Progenitor cell of endocrine pancreas (in vitro differentiated cells): ENCODE measurements around the gene CXCL5. TPM values are rescaled to one million over a fixed set of nuclear protein-coding genes. Genes with fewer than 3 reads are reported as not detected.

Source experiments
- DNase-seq: peaks from one replicate; pipeline ENCODE4 v3.0.0; 2021; ENCODE audit warnings: low spot score; ENCODE audit not compliant: unreplicated experiment
- H3K27ac Mint-ChIP-seq: 2 replicates; pipeline ENCODE4 v1.8.0; 2021; ENCODE audit warnings: mild to moderate bottlenecking, moderate library complexity, mixed read lengths
- H3K27me3 Mint-ChIP-seq: 2 replicates; pipeline ENCODE4 v1.8.0; 2021; ENCODE audit warnings: mixed read lengths
- H3K36me3 Mint-ChIP-seq: 2 replicates; pipeline ENCODE4 v1.8.0; 2022; ENCODE audit warnings: mixed read lengths; ENCODE audit not compliant: insufficient read depth
- H3K4me1 Mint-ChIP-seq: 2 replicates; pipeline ENCODE4 v1.8.0; 2021; ENCODE audit warnings: low read depth, mixed read lengths
- H3K4me3 Mint-ChIP-seq: 2 replicates; pipeline ENCODE4 v1.8.0; 2021; ENCODE audit warnings: low read depth, mild to moderate bottlenecking, moderate library complexity, mixed read lengths
- H3K9me3 Mint-ChIP-seq: 2 replicates; pipeline ENCODE4 v1.8.0; 2021; ENCODE audit warnings: low read depth, mixed read lengths
- CTCF ChIP-seq: fragments of 200-600 bp; sonication (generic); IDR thresholded peaks from one replicate; pipeline ENCODE4 v1.5.0; 2021; ENCODE audit warnings: antibody characterized with exemption, mild to moderate bottlenecking; ENCODE audit not compliant: unreplicated experiment
- total RNA-seq: library from RNA; stranded (reverse); gene quantifications from 2 replicates; pipeline ENCODE4 v1.2.1, GENCODE V29; 2021

CXCL5 gene
- total RNA-seq, 1 donor from 2014 or later: 0.34 TPM

DNA sequence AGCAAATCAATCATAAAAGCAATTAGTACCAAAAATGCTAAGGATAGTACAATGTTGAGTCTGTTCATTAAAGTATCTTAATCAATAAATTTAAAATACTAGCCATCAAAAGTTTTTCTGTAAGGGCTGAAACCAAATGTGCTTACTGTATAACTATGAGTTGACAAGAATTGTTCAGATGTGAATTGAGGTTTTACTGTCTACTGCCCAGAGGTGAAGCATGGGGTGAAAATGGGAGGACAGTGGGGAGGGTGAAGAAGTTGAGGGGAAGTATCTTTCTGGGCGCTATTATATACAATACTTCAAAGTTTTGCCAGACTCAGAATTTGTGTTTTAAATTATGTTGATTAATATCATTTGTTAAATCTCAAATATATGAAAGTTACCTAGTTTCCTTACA lies 6.4 kb downstream of the CXCL5 start:
- no peaks in the 10 kb centered on the region for H3K9me3 Mint-ChIP-seq
- no peak for DNase-seq
- H3K4me3 Mint-ChIP-seq: no peak overlapping the region
- no peaks in the 10 kb centered on the region for H3K36me3 Mint-ChIP-seq
- no peak overlapping the region for H3K27ac Mint-ChIP-seq
- peaks cover 4% of the 10 kb centered on the region for H3K4me1 Mint-ChIP-seq
- peaks cover 21% of the 10 kb centered on the region for H3K27me3 Mint-ChIP-seq
- TF ChIP-seq CTCF: no peak

- Mint-ChIP-seq H3K9me3 (no peaks in the 10 kb centered on the region), H3K4me1 (peaks cover 4% of the 10 kb centered on the region), H3K27me3 (peaks cover 20% of the 10 kb centered on the region), H3K36me3 (no peaks in the 10 kb centered on the region), H3K4me3 (no peak overlapping the region), H3K27ac (no peak overlapping the region)
- no peak for DNase-seq
- TF ChIP-seq CTCF: no peak
These were observed 6.8 kb downstream of the CXCL5 start for GRCh38 chr4:73991742-73992000.

GRCh38 chr4:73990988-73991741 lies 7.3 kb downstream of the CXCL5 start:
- Mint-ChIP-seq H3K36me3 (no peaks in the 10 kb centered on the region), H3K27ac (no peak overlapping the region)

DNA sequence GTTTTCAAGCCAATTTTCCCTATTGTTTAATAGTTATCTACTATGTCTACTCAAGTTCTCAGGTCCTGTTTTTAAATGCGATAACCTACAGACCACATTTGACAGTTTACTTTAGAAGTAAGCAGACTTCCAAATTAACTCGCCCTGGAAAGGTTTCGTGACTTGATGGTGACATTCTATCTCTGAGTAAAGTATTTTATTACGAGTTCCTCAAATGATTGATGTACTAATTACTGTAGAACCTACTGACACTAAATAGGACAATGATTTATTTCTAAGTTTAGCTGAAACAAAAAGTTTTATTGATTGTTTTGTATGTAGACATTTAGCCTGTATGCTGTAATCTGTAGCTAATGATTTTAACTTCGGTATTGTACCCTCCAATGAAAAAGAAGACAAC lies 8.5 kb downstream of the CXCL5 start:
- Mint-ChIP-seq H3K9me3 (no peaks in the 10 kb centered on the region), H3K4me1 (peaks cover 4% of the 10 kb centered on the region), H3K36me3 (no peaks in the 10 kb centered on the region), H3K27me3 (peaks cover 10% of the 10 kb centered on the region), H3K27ac (no peak overlapping the region), H3K4me3 (no peak overlapping the region)
- no peak for TF ChIP-seq CTCF
- DNase-seq: no peak

More at GRCh38 chr4:73990988-73991741, 7.3 kb downstream of the CXCL5 start:
- Mint-ChIP-seq H3K27me3 (peaks cover 17% of the 10 kb centered on the region), H3K9me3 (no peaks in the 10 kb centered on the region), H3K4me1 (peaks cover 4% of the 10 kb centered on the region), H3K4me3 (no peak overlapping the region)
- no peak for DNase-seq
- no peak for TF ChIP-seq CTCF

DNA sequence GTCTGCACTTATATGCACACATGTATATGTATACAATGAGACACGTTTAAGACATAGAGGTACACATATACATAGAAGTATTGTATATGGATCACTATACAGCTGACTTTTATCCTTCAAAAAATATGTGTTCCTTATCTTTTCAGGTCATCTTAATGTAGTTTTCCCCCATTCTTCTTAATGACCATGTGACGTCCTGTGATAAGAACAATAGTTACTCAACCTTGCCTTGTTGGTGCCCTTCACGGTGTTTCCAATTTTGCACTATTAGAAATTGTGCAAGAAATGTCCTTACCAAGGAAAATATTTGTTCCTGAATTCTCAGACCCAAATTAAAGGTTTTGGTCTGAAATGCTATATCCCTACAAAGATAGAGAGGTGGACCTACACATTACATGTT lies 9.4 kb downstream of the CXCL5 start:
- Mint-ChIP-seq H3K27ac (no peak overlapping the region), H3K4me1 (peaks cover 4% of the 10 kb centered on the region), H3K27me3 (peaks cover 4% of the 10 kb centered on the region), H3K9me3 (no peaks in the 10 kb centered on the region), H3K36me3 (no peaks in the 10 kb centered on the region), H3K4me3 (no peak overlapping the region)
- no peak for TF ChIP-seq CTCF
- DNase-seq: no peak
